A549 (cell line): ENCODE measurements around the gene RARB. TPM values are rescaled to one million over a fixed set of nuclear protein-coding genes. Genes with fewer than 3 reads are reported as not detected.

ENCODE experiments used
- ATAC-seq, 2 experiments: fragments of 200-7000 bp in 1 of 2; fragments of >200 bp in 1 of 2; cut with Nextera tagmentation in 1 of 2; cut with Tn5 transposase in 1 of 2; 3 replicates each; pipeline versions ENCODE4 v1.8.0 to v1.9.1; 2018 to 2020; ENCODE audit warnings: mild to moderate bottlenecking in 1 of 2, moderate library complexity in 1 of 2
- CTCF ChIA-PET: fragments of 300-600 bp; sonication (Branson Sonifier 250); formaldehyde crosslinking; extraction: SDS; loops from one replicate; lab custom pipeline; 2021; ENCODE audit warnings: antibody characterized with exemption, inconsistent platforms; lab: Yijun Ruan, JAX
- POLR2A ChIA-PET: fragments of 350-600 bp; formaldehyde crosslinking; extraction: SDS; loops from one replicate; lab custom pipeline; 2021; ENCODE audit warnings: antibody characterized with exemption, inconsistent platforms; lab: Yijun Ruan, JAX
- DNase-seq, 2 experiments: peaks; one replicate each; pipeline versions ENCODE4 v3.0.0 to v3.0.0-alpha.2; 2011 to 2016; ENCODE audit warnings: low read depth in 1 of 2, low spot score in 1 of 2
- FAIRE-seq: peaks from 2 replicates; lab custom pipeline; 2011; peaks lifted over from hg19 to GRCh38; lab: Jason Lieb, UNC
- H3K27ac ChIP-seq, 2 experiments: fragments of >200 bp; sonication (Bioruptor Twin); formaldehyde crosslinking; 3 replicates each; pipeline ENCODE4 v1.5.1; 2016 to 2017
- H3K4me1 ChIP-seq: fragments of >200 bp; sonication (Bioruptor Twin); formaldehyde crosslinking; 3 replicates; pipeline ENCODE4 v1.6.1; 2016
- H3K4me2 ChIP-seq: fragments of >200 bp; sonication (Bioruptor Twin); formaldehyde crosslinking; 3 replicates; pipeline ENCODE4 v1.6.1; 2016
- H3K4me3 ChIP-seq: fragments of >200 bp; sonication (Bioruptor Twin); formaldehyde crosslinking; 3 replicates; pipeline ENCODE4 v1.5.1; 2016
- H3K9me3 ChIP-seq: fragments of >200 bp; sonication (Bioruptor Twin); formaldehyde crosslinking; 3 replicates; pipeline ENCODE4 v1.6.1; 2016
- CBX8 ChIP-seq: fragments of 200-600 bp; sonication (generic); IDR thresholded peaks from 2 replicates; pipeline ENCODE4 v1.6.1; 2016
- CHD2 ChIP-seq: fragments of 150-350 bp; IDR thresholded peaks from 2 replicates; pipeline ENCODE4 v1.6.1; 2014; ENCODE audit warnings: low read length; ENCODE audit not compliant: partially characterized antibody
- E2F6 ChIP-seq: IDR thresholded peaks from 2 replicates; pipeline ENCODE4 v1.6.1; 2012; ENCODE audit warnings: low read depth, borderline replicate concordance
- EHF ChIP-seq: fragments of 250-450 bp; sonication (Bioruptor Pico); IDR thresholded peaks from 2 replicates; pipeline ENCODE4 v1.5.0; 2020; ENCODE audit warnings: mild to moderate bottlenecking
- EHMT2 ChIP-seq: fragments of 200-600 bp; sonication (generic); IDR thresholded peaks from 2 replicates; pipeline ENCODE4 v1.6.1; 2016; ENCODE audit warnings: antibody characterized with exemption, low read depth, mild to moderate bottlenecking, moderate library complexity
- EP300 ChIP-seq, 2 experiments: fragments of >200 bp; sonication (Bioruptor Twin); formaldehyde crosslinking; IDR thresholded peaks; 2 replicates in 1 of 2; 3 replicates in 1 of 2; pipeline ENCODE4 v1.6.1; 2016 to 2017
- FOSB ChIP-seq: fragments of 250-450 bp; sonication (Bioruptor Pico); IDR thresholded peaks from 2 replicates; pipeline ENCODE4 v1.5.0; 2020; ENCODE audit warnings: mild to moderate bottlenecking, moderate library complexity
- HMGXB4 ChIP-seq: fragments of 250-450 bp; sonication (Bioruptor Pico); IDR thresholded peaks from 2 replicates; pipeline ENCODE4 v1.5.0; 2021; ENCODE audit warnings: mild to moderate bottlenecking, moderate library complexity, borderline replicate concordance
- HOXB13 ChIP-seq: fragments of 250-450 bp; sonication (Bioruptor Pico); IDR thresholded peaks from 2 replicates; pipeline ENCODE4 v1.5.0; 2020; ENCODE audit warnings: low read depth, mild to moderate bottlenecking, moderate library complexity
- HOXB5 ChIP-seq: fragments of 250-450 bp; sonication (Bioruptor Pico); IDR thresholded peaks from 2 replicates; pipeline ENCODE4 v1.5.0; 2020; ENCODE audit warnings: mild to moderate bottlenecking, moderate library complexity
- JUNB ChIP-seq: fragments of >200 bp; sonication (Bioruptor Twin); formaldehyde crosslinking; IDR thresholded peaks from 2 replicates; pipeline ENCODE4 v1.6.1; 2016
- KDM1A ChIP-seq: fragments of 200-600 bp; sonication (generic); IDR thresholded peaks from 2 replicates; pipeline ENCODE4 v1.6.1; 2016; ENCODE audit warnings: low read depth, mild to moderate bottlenecking
- MAX ChIP-seq: IDR thresholded peaks from 2 replicates; pipeline ENCODE4 v1.6.1; 2012
- MAZ ChIP-seq: fragments of 150-350 bp; IDR thresholded peaks from 2 replicates; pipeline ENCODE4 v1.6.1; 2014; ENCODE audit warnings: antibody characterized with exemption, low read depth, low read length, borderline replicate concordance
- NFE2L2 ChIP-seq: fragments of 150-350 bp; conservative IDR thresholded peaks from 2 replicates; pipeline ENCODE4 v1.6.1; 2014; ENCODE audit warnings: low read length
- POLR2AphosphoS2 ChIP-seq: conservative IDR thresholded peaks from 2 replicates; pipeline ENCODE4 v1.6.1; 2012; ENCODE audit warnings: low read length, improper control_type of control experiment, inconsistent platforms
- SMC3 ChIP-seq: fragments of >200 bp; sonication (Bioruptor Twin); formaldehyde crosslinking; IDR thresholded peaks from 3 replicates; pipeline ENCODE4 v1.6.1; 2018; ENCODE audit warnings: inconsistent platforms
- SREBF2 ChIP-seq: fragments of 450-650 bp; IDR thresholded peaks from 2 replicates; pipeline ENCODE4 v1.6.1; 2014; ENCODE audit warnings: mild to moderate bottlenecking, moderate library complexity
- TP53 ChIP-seq: fragments of 250-450 bp; sonication (Bioruptor Pico); IDR thresholded peaks from 2 replicates; pipeline ENCODE4 v1.5.0; 2021; ENCODE audit warnings: mild to moderate bottlenecking, moderate library complexity
- USF2 ChIP-seq: fragments of 450-650 bp; IDR thresholded peaks from 2 replicates; pipeline ENCODE4 v1.6.1; 2014; ENCODE audit warnings: antibody characterized with exemption
- WGBS: methylation state at CpG from one replicate; pipeline ENCODE4 v1.1.6; 2017; ENCODE audit errors: missing lambda C conversion rate; 5-methylcytosine and 5-hydroxymethylcytosine counted together
- polyA plus RNA-seq, 4 experiments: library from polyadenylated mRNA; depleted of rRNA in 3 of 4; stranded (reverse); fragments of >200 nt; fragmentation: RNase III in 1 of 4; extraction: RNeasy Plus Mini Kit Qiagen cat#74134 plus additional on column Dnase treatment in 1 of 4; gene quantifications; 2 replicates in 3 of 4; 3 replicates in 1 of 4; pipeline ENCODE4 v1.2.3, GENCODE V29; 2011 to 2017
- TF ChIP-seq, protein P1 (sequence below): fragments of 250-450 bp; sonication (Bioruptor Pico); IDR thresholded peaks from 2 replicates; pipeline ENCODE4 v1.5.0; 2020; ENCODE audit warnings: low read depth, mild to moderate bottlenecking, moderate library complexity
- TF ChIP-seq, protein P2 (sequence below): fragments of >200 bp; sonication (Bioruptor Twin); formaldehyde crosslinking; IDR thresholded peaks from 3 replicates; pipeline ENCODE4 v1.6.1; 2016

RARB gene
- polyA plus RNA-seq, 2 of the 4 experiments (the other 2 are of a cell fraction) = 24.5 to 30.8 TPM

DNA sequence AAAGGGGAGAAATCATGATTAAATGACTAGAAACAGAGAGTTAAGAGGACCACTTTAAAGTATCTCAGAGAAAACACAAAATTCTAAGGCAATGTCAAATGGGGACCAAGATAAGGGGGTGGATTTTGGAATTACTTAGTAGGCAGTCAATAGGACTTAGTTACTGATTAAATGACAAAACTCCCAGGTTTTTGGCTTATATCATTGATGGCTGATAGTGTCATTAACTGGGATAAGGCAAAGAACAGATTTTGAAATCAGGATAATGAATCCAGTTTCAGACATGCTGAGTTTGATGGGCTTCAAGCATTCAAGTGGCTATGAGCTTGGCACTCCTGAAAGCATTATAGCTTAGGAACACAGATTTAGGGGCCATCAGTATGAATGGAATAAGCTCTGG is 182.7 kb downstream of the RARB start (continued):
- no peak for TF ChIP-seq HMGXB4 (CRISPR knock-in tag)
- TF ChIP-seq, protein P1, sequence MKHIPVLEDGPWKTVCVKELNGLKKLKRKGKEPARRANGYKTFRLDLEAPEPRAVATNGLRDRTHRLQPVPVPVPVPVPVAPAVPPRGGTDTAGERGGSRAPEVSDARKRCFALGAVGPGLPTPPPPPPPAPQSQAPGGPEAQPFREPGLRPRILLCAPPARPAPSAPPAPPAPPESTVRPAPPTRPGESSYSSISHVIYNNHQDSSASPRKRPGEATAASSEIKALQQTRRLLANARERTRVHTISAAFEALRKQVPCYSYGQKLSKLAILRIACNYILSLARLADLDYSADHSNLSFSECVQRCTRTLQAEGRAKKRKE (CRISPR knock-in tag) = no peak
- TF ChIP-seq EHF (CRISPR knock-in tag) = no peak
- no peak for TF ChIP-seq USF2
- no peak for TF ChIP-seq SMC3
- no peak for TF ChIP-seq JUNB
- TF ChIP-seq NFE2L2 = no peak
- TF ChIP-seq MAX = no peak

GRCh38 chr3:25611193-25611592 is 183.1 kb downstream of the RARB start:
- ATAC-seq (no peak), FAIRE-seq (no peak), DNase-seq (no peak)
- Histone ChIP-seq H3K27ac (no peak overlapping the region), H3K4me3 (no peak overlapping the region), H3K9me3 (no peaks in the 10 kb centered on the region), H3K4me1 (0 out of 3 replicates have a peak, but pooled peaks cover 4% of the 10 kb centered on the region), H3K4me2 (no peak overlapping the region)
- ChIA-PET POLR2A (no interaction called here), CTCF (interaction anchor here (0.6 to 2.4 kb wide), 2 partner anchors 37 to 1097 kb away, joined by 3 to 5 read pairs; no protein-coding TSS in a partner anchor)
- TF ChIP-seq HOXB13 (CRISPR knock-in tag) = no peak
- TF ChIP-seq, protein P1 (CRISPR knock-in tag) = no peak
- TF ChIP-seq HOXB5 (CRISPR knock-in tag) = no peak
- no peak for TF ChIP-seq KDM1A
- TF ChIP-seq CBX8 = no peak
- TF ChIP-seq EP300 (IDR thresholded peaks at IDR 0.05) = no peak
- TF ChIP-seq FOSB (CRISPR knock-in tag) = no peak
- WGBS = 94% methylated on average over 5 of the region's 5 CpGs

GRCh38 chr3:25618028-25618427 is 190.0 kb downstream of the RARB start:
- H3K4me1 ChIP-seq = no peaks in the 10 kb centered on the region
- H3K27ac ChIP-seq = no peak overlapping the region
- ChIA-PET CTCF (interaction anchor here (1.1 to 1.5 kb wide), 2 partner anchors 30 to 127 kb away, joined by 4 read pairs; no protein-coding TSS in a partner anchor), POLR2A (no interaction called here)
- no peak for FAIRE-seq
- no peak overlapping the region for H3K4me2 ChIP-seq
- no peak for ATAC-seq
- no peak for TF ChIP-seq E2F6
- TF ChIP-seq TP53 = no peak
- no peak for TF ChIP-seq CHD2
- TF ChIP-seq KDM1A = no peak
- H3K9me3 ChIP-seq = no peaks in the 10 kb centered on the region
- DNase-seq = no peak
- no peak overlapping the region for H3K4me3 ChIP-seq

DNA sequence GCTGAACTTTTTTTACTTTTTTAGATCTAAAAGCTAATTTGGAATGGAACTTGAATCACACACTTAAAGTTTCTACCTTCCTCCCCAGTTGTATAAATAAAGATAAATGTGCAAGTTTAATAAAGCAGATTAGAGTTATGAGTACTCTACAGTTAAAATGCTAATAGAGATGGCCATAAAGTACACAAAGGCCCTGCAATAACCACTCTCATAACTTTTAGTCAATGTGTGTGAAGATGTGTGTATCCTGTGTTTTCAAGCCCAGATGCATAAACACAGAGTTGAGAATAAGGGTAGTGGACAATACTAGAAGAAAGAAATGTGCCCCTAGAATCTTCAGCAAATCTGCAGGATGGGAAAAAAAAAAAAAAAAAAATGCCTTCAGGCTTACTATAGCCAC is 191.3 kb downstream of the RARB start:
- ChIA-PET CTCF (interaction anchor here (0.7 kb wide), 1 partner anchor 86 kb away, joined by 3 read pairs; no protein-coding TSS in a partner anchor), POLR2A (no interaction called here)

More for the DNA sequence above, 191.3 kb downstream of the RARB start:
- no peak overlapping the region for H3K27ac ChIP-seq
- TF ChIP-seq EHF (CRISPR knock-in tag) (no peak), NFE2L2 (no peak), CHD2 (no peak), POLR2AphosphoS2 (no peak), TP53 (no peak), MAZ (no peak), EHMT2 (no peak), SREBF2 (no peak)
- TF ChIP-seq, protein P2, sequence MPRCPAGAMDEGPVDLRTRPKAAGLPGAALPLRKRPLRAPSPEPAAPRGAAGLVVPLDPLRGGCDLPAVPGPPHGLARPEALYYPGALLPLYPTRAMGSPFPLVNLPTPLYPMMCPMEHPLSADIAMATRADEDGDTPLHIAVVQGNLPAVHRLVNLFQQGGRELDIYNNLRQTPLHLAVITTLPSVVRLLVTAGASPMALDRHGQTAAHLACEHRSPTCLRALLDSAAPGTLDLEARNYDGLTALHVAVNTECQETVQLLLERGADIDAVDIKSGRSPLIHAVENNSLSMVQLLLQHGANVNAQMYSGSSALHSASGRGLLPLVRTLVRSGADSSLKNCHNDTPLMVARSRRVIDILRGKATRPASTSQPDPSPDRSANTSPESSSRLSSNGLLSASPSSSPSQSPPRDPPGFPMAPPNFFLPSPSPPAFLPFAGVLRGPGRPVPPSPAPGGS = no peak
- TF ChIP-seq, all 56 proteins: peak for 0
- FAIRE-seq = no peak
- Histone ChIP-seq H3K4me2 (no peak overlapping the region), H3K9me3 (no peaks in the 10 kb centered on the region), H3K4me1 (no peaks in the 10 kb centered on the region), H3K4me3 (no peak overlapping the region)
- ATAC-seq = no peak
- no peak for DNase-seq
